Uterus (tissue), 2 donors: ENCODE data around the gene BRMS1.

Experiments
- POLR2A ChIP-seq, 2 donors: fragments of 450-650 bp; IDR thresholded peaks; one replicate each; pipeline ENCODE4 v1.6.1; 2016; ENCODE audit warnings: antibody characterized with exemption in 2 of 2, mild to moderate bottlenecking in 1 of 2, moderate library complexity in 1 of 2
- TF ChIP-seq, protein P1 (sequence below), 4 experiments: fragments of 200-600 bp in 2 of 4; fragments of 450-650 bp in 2 of 4; sonication (generic) in 2 of 4; IDR thresholded peaks; one replicate each; pipeline ENCODE4 v1.5.1; 2016 to 2019; ENCODE audit warnings: antibody characterized with exemption in 4 of 4, mild to moderate bottlenecking in 2 of 4, moderate library complexity in 1 of 4

GRCh38 chr11:66332371-66333219 is 12.3 kb downstream of the BRMS1 start:
- TF ChIP-seq, protein P1, sequence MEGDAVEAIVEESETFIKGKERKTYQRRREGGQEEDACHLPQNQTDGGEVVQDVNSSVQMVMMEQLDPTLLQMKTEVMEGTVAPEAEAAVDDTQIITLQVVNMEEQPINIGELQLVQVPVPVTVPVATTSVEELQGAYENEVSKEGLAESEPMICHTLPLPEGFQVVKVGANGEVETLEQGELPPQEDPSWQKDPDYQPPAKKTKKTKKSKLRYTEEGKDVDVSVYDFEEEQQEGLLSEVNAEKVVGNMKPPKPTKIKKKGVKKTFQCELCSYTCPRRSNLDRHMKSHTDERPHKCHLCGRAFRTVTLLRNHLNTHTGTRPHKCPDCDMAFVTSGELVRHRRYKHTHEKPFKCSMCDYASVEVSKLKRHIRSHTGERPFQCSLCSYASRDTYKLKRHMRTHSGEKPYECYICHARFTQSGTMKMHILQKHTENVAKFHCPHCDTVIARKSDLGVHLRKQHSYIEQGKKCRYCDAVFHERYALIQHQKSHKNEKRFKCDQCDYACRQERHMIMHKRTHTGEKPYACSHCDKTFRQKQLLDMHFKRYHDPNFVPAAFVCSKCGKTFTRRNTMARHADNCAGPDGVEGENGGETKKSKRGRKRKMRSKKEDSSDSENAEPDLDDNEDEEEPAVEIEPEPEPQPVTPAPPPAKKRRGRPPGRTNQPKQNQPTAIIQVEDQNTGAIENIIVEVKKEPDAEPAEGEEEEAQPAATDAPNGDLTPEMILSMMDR (IDR thresholded peaks at IDR 0.05): no peak
- TF ChIP-seq POLR2A (IDR thresholded peaks at IDR 0.05): no peak
